ENCODE results near the gene TOX3.

The TOX3 gene

GRCh38 chr16:52470585-52470984, 76.4 kb downstream of the TOX3 start:
- Histone ChIP-seq H3K27me3 (ENCODE audit: low read length) (no peaks in the 10 kb centered on the region), H3K9me3 (ENCODE audit: insufficient read depth, low read length) (no peaks in the 10 kb centered on the region), H3K4me3 (ENCODE audit: insufficient read depth, low read length, poor library complexity, severe bottlenecking) (no peak overlapping the region), H2AFZ (ENCODE audit: low read depth, low read length, severe bottlenecking) (no peak overlapping the region), H4K20me1 (ENCODE audit: low read depth, low read length) (no peaks in the 10 kb centered on the region), H3F3A (ENCODE audit: insufficient read depth) (no peaks in the 10 kb centered on the region), H3K79me2 (ENCODE audit: insufficient read depth, low read length) (no peaks in the 10 kb centered on the region), H3K9ac (ENCODE audit: low read length) (no peak overlapping the region), H3K9me2 (replicated peaks; ENCODE audit: insufficient read depth, low read length) (no peaks in the 10 kb centered on the region), H3K27ac (ENCODE audit: low read depth, low read length) (no peak overlapping the region), H3K4me2 (ENCODE audit: low read depth, low read length, poor library complexity, severe bottlenecking) (no peak overlapping the region), H3K36me3 (ENCODE audit: low read length) (no peaks in the 10 kb centered on the region)
- TF ChIP-seq EZH2phosphoT487 (conservative IDR thresholded peaks at IDR 0.05; ENCODE audit: low read length): no peak
- TF ChIP-seq, protein P1, sequence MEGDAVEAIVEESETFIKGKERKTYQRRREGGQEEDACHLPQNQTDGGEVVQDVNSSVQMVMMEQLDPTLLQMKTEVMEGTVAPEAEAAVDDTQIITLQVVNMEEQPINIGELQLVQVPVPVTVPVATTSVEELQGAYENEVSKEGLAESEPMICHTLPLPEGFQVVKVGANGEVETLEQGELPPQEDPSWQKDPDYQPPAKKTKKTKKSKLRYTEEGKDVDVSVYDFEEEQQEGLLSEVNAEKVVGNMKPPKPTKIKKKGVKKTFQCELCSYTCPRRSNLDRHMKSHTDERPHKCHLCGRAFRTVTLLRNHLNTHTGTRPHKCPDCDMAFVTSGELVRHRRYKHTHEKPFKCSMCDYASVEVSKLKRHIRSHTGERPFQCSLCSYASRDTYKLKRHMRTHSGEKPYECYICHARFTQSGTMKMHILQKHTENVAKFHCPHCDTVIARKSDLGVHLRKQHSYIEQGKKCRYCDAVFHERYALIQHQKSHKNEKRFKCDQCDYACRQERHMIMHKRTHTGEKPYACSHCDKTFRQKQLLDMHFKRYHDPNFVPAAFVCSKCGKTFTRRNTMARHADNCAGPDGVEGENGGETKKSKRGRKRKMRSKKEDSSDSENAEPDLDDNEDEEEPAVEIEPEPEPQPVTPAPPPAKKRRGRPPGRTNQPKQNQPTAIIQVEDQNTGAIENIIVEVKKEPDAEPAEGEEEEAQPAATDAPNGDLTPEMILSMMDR (IDR thresholded peaks at IDR 0.05; ENCODE audit: insufficient read depth, low read length, poor library complexity, severe bottlenecking): no peak

DNA sequence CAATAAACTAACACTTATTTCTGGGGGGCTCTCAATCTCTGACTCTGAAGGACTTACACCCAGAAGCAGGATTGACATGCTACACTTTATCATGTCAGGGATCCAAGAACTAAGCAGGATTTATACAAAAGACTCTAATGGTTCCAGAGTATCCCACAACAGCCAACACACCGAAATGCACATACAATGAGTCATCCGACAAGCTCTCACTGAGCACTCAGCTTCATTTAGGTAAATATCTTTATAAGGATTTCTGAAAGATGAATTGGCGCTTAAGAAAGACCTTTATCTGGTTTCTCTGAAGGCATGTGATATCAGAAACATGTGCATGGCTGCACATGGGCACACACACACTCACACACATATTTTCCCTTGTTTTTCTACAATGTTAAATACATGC, 77.2 kb downstream of the TOX3 start:
- H3F3A ChIP-seq (ENCODE audit: insufficient read depth): no peaks in the 10 kb centered on the region
- no peak overlapping the region for H3K27ac ChIP-seq (ENCODE audit: low read depth, low read length)
- H3K27me3 ChIP-seq (ENCODE audit: low read length): no peaks in the 10 kb centered on the region
- no peak overlapping the region for H3K4me2 ChIP-seq (ENCODE audit: low read depth, low read length, poor library complexity, severe bottlenecking)
- no peaks in the 10 kb centered on the region for H4K20me1 ChIP-seq (ENCODE audit: low read depth, low read length)
- H2AFZ ChIP-seq (ENCODE audit: low read depth, low read length, severe bottlenecking): no peak overlapping the region
- H3K9me3 ChIP-seq (ENCODE audit: insufficient read depth, low read length): no peaks in the 10 kb centered on the region
- no peak for TF ChIP-seq EZH2phosphoT487 (conservative IDR thresholded peaks at IDR 0.05; ENCODE audit: low read length)
- TF ChIP-seq, protein P1 (IDR thresholded peaks at IDR 0.05; ENCODE audit: insufficient read depth, low read length, poor library complexity, severe bottlenecking): no peak
- no peaks in the 10 kb centered on the region for H3K36me3 ChIP-seq (ENCODE audit: low read length)
- H3K79me2 ChIP-seq (ENCODE audit: insufficient read depth, low read length): no peaks in the 10 kb centered on the region
- H3K9me2 ChIP-seq (replicated peaks; ENCODE audit: insufficient read depth, low read length): no peaks in the 10 kb centered on the region
- no peak overlapping the region for H3K4me3 ChIP-seq (ENCODE audit: insufficient read depth, low read length, poor library complexity, severe bottlenecking)
- no peak overlapping the region for H3K9ac ChIP-seq (ENCODE audit: low read length)

DNA sequence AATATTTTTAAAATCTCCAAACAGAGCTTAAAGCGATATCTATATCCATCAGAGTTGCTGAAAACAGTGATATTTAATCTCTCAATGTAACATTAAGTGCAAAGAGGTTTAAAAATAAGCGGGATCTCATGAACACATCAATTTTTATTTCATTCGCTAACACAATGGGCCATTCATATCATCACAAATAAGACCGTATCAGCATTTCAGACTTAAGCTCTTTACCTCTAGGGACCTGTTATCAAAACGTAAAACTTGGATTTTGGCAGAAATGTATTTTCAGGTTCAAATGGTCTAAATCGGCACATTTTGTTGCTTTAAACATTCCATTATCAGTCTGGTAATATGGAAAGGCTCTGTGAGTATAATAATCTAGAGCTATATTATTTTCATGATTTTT, 77.9 kb downstream of the TOX3 start:
- Histone ChIP-seq H3K79me2 (ENCODE audit: insufficient read depth, low read length) (no peaks in the 10 kb centered on the region), H3K27me3 (ENCODE audit: low read length) (no peaks in the 10 kb centered on the region), H4K20me1 (ENCODE audit: low read depth, low read length) (no peaks in the 10 kb centered on the region), H3K9me3 (ENCODE audit: insufficient read depth, low read length) (no peaks in the 10 kb centered on the region), H3K4me3 (ENCODE audit: insufficient read depth, low read length, poor library complexity, severe bottlenecking) (no peak overlapping the region), H3K9ac (ENCODE audit: low read length) (no peak overlapping the region), H3K4me2 (ENCODE audit: low read depth, low read length, poor library complexity, severe bottlenecking) (no peak overlapping the region), H2AFZ (ENCODE audit: low read depth, low read length, severe bottlenecking) (no peak overlapping the region), H3K9me2 (replicated peaks; ENCODE audit: insufficient read depth, low read length) (no peaks in the 10 kb centered on the region), H3K27ac (ENCODE audit: low read depth, low read length) (no peak overlapping the region), H3K36me3 (ENCODE audit: low read length) (no peaks in the 10 kb centered on the region), H3F3A (ENCODE audit: insufficient read depth) (no peaks in the 10 kb centered on the region)
- TF ChIP-seq, protein P1 (IDR thresholded peaks at IDR 0.05; ENCODE audit: insufficient read depth, low read length, poor library complexity, severe bottlenecking): no peak
- TF ChIP-seq EZH2phosphoT487 (conservative IDR thresholded peaks at IDR 0.05; ENCODE audit: low read length): no peak

Data from SU-DHL-6 (cell line).